HepG2 (cell line): ENCODE measurements around the gene PDGFB. TPM values are rescaled to one million over a fixed set of nuclear protein-coding genes. Genes with fewer than 3 reads are reported as not detected.

Experiments
- ATF3 ChIP-seq: sonication (generic); formaldehyde crosslinking; IDR thresholded peaks from 2 replicates; pipeline ENCODE4 v1.4.0; 2020; ENCODE audit warnings: missing genetic modification reagents
- ATM ChIP-seq: fragments of 450-650 bp; IDR thresholded peaks from 2 replicates; pipeline ENCODE4 v1.7.1; 2017; ENCODE audit warnings: mild to moderate bottlenecking, borderline replicate concordance
- ETV5 ChIP-seq: IDR thresholded peaks from 2 replicates; pipeline ENCODE4 v1.6.1; 2018; ENCODE audit warnings: missing biosample characterization, missing genetic modification reagents, inconsistent platforms, borderline replicate concordance
- FOXJ3 ChIP-seq: sonication (generic); formaldehyde crosslinking; IDR thresholded peaks from 2 replicates; pipeline ENCODE4 v1.4.0; 2020; ENCODE audit warnings: missing genetic modification reagents, mild to moderate bottlenecking, borderline replicate concordance
- FOXO1 ChIP-seq: sonication (generic); formaldehyde crosslinking; IDR thresholded peaks from 2 replicates; pipeline ENCODE4 v1.4.0; 2020; ENCODE audit warnings: missing genetic modification reagents
- FUBP1 ChIP-seq: sonication (generic); formaldehyde crosslinking; IDR thresholded peaks from 2 replicates; pipeline ENCODE4 v1.5.1; 2020; ENCODE audit warnings: missing genetic modification reagents, mild to moderate bottlenecking, borderline replicate concordance
- GLI4 ChIP-seq: sonication (generic); formaldehyde crosslinking; IDR thresholded peaks from 2 replicates; pipeline ENCODE4 v1.5.1; 2020; ENCODE audit warnings: missing genetic modification reagents, mild to moderate bottlenecking, moderate library complexity, borderline replicate concordance
- HDAC2 ChIP-seq: sonication (generic); formaldehyde crosslinking; IDR thresholded peaks from 2 replicates; pipeline ENCODE4 v1.4.0; 2020; ENCODE audit warnings: missing genetic modification reagents
- MXD3 ChIP-seq: IDR thresholded peaks from 2 replicates; pipeline ENCODE4 v1.6.1; 2016; ENCODE audit warnings: mild to moderate bottlenecking, missing biosample characterization, missing genetic modification reagents
- NCOA2 ChIP-seq: sonication (generic); formaldehyde crosslinking; IDR thresholded peaks from 2 replicates; pipeline ENCODE4 v1.8.0; 2022; ENCODE audit warnings: inconsistent platforms
- NFE2L2 ChIP-seq: fragments of 150-350 bp; IDR thresholded peaks from 2 replicates; pipeline ENCODE4 v1.6.1; 2014; ENCODE audit warnings: low read length
- PAF1 ChIP-seq: IDR thresholded peaks from 2 replicates; pipeline ENCODE4 v1.6.1; 2016; ENCODE audit warnings: missing genetic modification reagents, missing compliant biosample characterization
- PRDM10 ChIP-seq: sonication (generic); formaldehyde crosslinking; IDR thresholded peaks from 2 replicates; pipeline ENCODE4 v1.4.0; 2020; ENCODE audit warnings: low read depth, missing genetic modification reagents
- STAT6 ChIP-seq: sonication (generic); formaldehyde crosslinking; IDR thresholded peaks from 2 replicates; pipeline ENCODE4 v1.4.0; 2020; ENCODE audit warnings: missing genetic modification reagents, mild to moderate bottlenecking, borderline replicate concordance
- ZBTB20 ChIP-seq: sonication (generic); formaldehyde crosslinking; IDR thresholded peaks from 2 replicates; pipeline ENCODE4 v1.8.1; 2023; ENCODE audit warnings: missing genetic modification reagents, low read depth, mild to moderate bottlenecking, borderline replicate concordance
- ZNF414 ChIP-seq: sonication (generic); formaldehyde crosslinking; IDR thresholded peaks from 2 replicates; pipeline ENCODE4 v1.5.0; 2020; ENCODE audit warnings: missing genetic modification reagents
- ZNF784 ChIP-seq: sonication (generic); formaldehyde crosslinking; IDR thresholded peaks from 2 replicates; pipeline ENCODE4 v1.5.1; 2020; ENCODE audit warnings: missing genetic modification reagents, mild to moderate bottlenecking, borderline replicate concordance
- ZNF850 ChIP-seq: sonication (generic); formaldehyde crosslinking; conservative IDR thresholded peaks from 2 replicates; pipeline ENCODE4 v1.9.0; 2021; ENCODE audit warnings: mild to moderate bottlenecking, missing genetic modification reagents
- ZNF891 ChIP-seq: sonication (generic); formaldehyde crosslinking; IDR thresholded peaks from 2 replicates; pipeline ENCODE4 v1.5.0; 2020; ENCODE audit warnings: mild to moderate bottlenecking, missing genetic modification reagents
- polyA plus RNA-seq, 8 experiments: library from polyadenylated mRNA; depleted of rRNA in 3 of 8; stranded (reverse) in 7 of 8; unstranded in 1 of 8; fragments of >200 nt; fragmentation: Illumina TruSeq in 4 of 8; extraction: Trizol in 4 of 8; gene quantifications; 2 replicates each; pipeline versions ENCODE4 v1.2.1 to v1.2.3, GENCODE V29; 2011 to 2016; ENCODE audit warnings: low read depth in 4 of 8, missing spikeins in 1 of 8, mixed read lengths in 1 of 8; ENCODE audit not compliant: insufficient read depth in 1 of 8
- total RNA-seq, 5 experiments: library from RNA; depleted of rRNA; stranded (reverse); fragments of >200 nt; fragmentation: Illumina TruSeq; extraction: Trizol; gene quantifications; 2 replicates each; pipeline ENCODE4 v1.2.3, GENCODE V29; 2016; ENCODE audit warnings: low read depth in 1 of 5

Gene PDGFB
- total and polyA plus RNA-seq, 2 of the 13 experiments (the other 11 are each of a cell fraction or from before 2014, with no cell fraction given), result 1.4 to 10.1 TPM

GRCh38 chr22:39176143-39176713, 68.6 kb downstream of the PDGFB start (continued):
- TF ChIP-seq ETV5, result peak; percentile 78
- TF ChIP-seq ZNF784 (CRISPR knock-in tag), result no peak
- TF ChIP-seq FOXO1 (CRISPR knock-in tag), result peak; percentile 76; the same call in 1 of the 2 replicates
- TF ChIP-seq FUBP1 (CRISPR knock-in tag), result no peak
- 0 out of 2 replicates have a peak, but pooled peaks have one; percentile 6 for TF ChIP-seq ZNF414 (CRISPR knock-in tag)
- no peak for TF ChIP-seq PAF1 (CRISPR knock-in tag)
- no peak for TF ChIP-seq STAT6
- TF ChIP-seq ATM, result no peak
- TF ChIP-seq ZNF891 (CRISPR knock-in tag), result peak; percentile 47; the same call in 1 of the 2 replicates
- peak; percentile 52; the same call in 1 of the 2 replicates for TF ChIP-seq MXD3 (CRISPR knock-in tag)
- TF ChIP-seq ZBTB20 (CRISPR knock-in tag), result no peak
- no peak for TF ChIP-seq PRDM10 (CRISPR knock-in tag)
- peak; percentile 60; the same call in 1 of the 2 replicates for TF ChIP-seq ATF3 (CRISPR knock-in tag)
- TF ChIP-seq HDAC2 (CRISPR knock-in tag), result peak; percentile 58
- TF ChIP-seq NCOA2 (CRISPR knock-in tag), result peak; percentile 73
- no peak for TF ChIP-seq NFE2L2
- TF ChIP-seq ZNF850 (CRISPR knock-in tag), result no peak
- no peak for TF ChIP-seq GLI4
- TF ChIP-seq FOXJ3 (CRISPR knock-in tag), result no peak
